HG03571 (cell line): Measurements from ENCODE around the gene PLD4.
"Not testable (repeated sequence)": the region's sequence is repeated elsewhere in the genome, so short reads cannot be mapped to it uniquely, and the experiment has no call there.

Experiments used
- ATAC-seq: cut with Tn5 transposase; IDR thresholded peaks from one replicate; pipeline ENCODE4 v1.9.1; 2021; ENCODE audit not compliant: unreplicated experiment

PLD4 gene

GRCh38 chr14:104885973-104886689 lies 38.5 kb upstream of the PLD4 start:
- no peak for ATAC-seq

- no peak for ATAC-seq
Measured at GRCh38 chr14:104886690-104887622, 37.7 kb upstream of the PLD4 start.

GRCh38 chr14:104887623-104888488 lies 36.8 kb upstream of the PLD4 start:
- ATAC-seq = no peak

- no peak for ATAC-seq
Measured at GRCh38 chr14:104888489-104889374, 35.9 kb upstream of the PLD4 start.

GRCh38 chr14:104889375-104889757 lies 35.3 kb upstream of the PLD4 start:
- no peak for ATAC-seq

GRCh38 chr14:104890292-104890691 lies 34.4 kb upstream of the PLD4 start:
- ATAC-seq = not testable (repeated sequence)

GRCh38 chr14:104891121-104891551 lies 33.5 kb upstream of the PLD4 start:
- no peak for ATAC-seq

GRCh38 chr14:104891664-104892530 lies 32.8 kb upstream of the PLD4 start:
- ATAC-seq = no peak

- no peak for ATAC-seq
Measured at GRCh38 chr14:104892531-104893434, 31.9 kb upstream of the PLD4 start.

GRCh38 chr14:104893435-104894207 lies 31.1 kb upstream of the PLD4 start:
- ATAC-seq = no peak

GRCh38 chr14:104894331-104895206 lies 30.1 kb upstream of the PLD4 start:
- no peak for ATAC-seq

- no peak for ATAC-seq
Measured at GRCh38 chr14:104895207-104895785, 29.4 kb upstream of the PLD4 start.

GRCh38 chr14:104895786-104896661 lies 28.7 kb upstream of the PLD4 start:
- ATAC-seq = no peak

GRCh38 chr14:104897330-104898194 lies 27.1 kb upstream of the PLD4 start:
- no peak for ATAC-seq
